NCI-H1436 treated with DMSO at 0.1 percent for 48 hours (cell line): Measurements from ENCODE around the gene MARCHF4.

Experiments
- DNase-seq: peaks from one replicate; lab custom pipeline; 2025; lab: John Stamatoyannopoulos, UW

MARCHF4 gene

GRCh38 chr2:216350214-216350791 is 22.0 kb downstream of the MARCHF4 start:
- DNase-seq: no peak

GRCh38 chr2:216349366-216349765 is 22.9 kb downstream of the MARCHF4 start:
- no peak for DNase-seq

- no peak for DNase-seq
These were observed 23.5 kb downstream of the MARCHF4 start for GRCh38 chr2:216348756-216349308.

GRCh38 chr2:216346781-216347180 is 25.5 kb downstream of the MARCHF4 start:
- no peak for DNase-seq

- no peak for DNase-seq
These were observed 26.4 kb downstream of the MARCHF4 start for GRCh38 chr2:216345846-216346245.

GRCh38 chr2:216344950-216345300 is 27.4 kb downstream of the MARCHF4 start:
- DNase-seq: no peak

GRCh38 chr2:216344206-216344949 is 27.9 kb downstream of the MARCHF4 start:
- DNase-seq: no peak

GRCh38 chr2:216343221-216343980 is 28.9 kb downstream of the MARCHF4 start:
- DNase-seq: no peak

- no peak for DNase-seq
These were observed 31.2 kb downstream of the MARCHF4 start for GRCh38 chr2:216341121-216341520.

- no peak for DNase-seq
These were observed 32.0 kb downstream of the MARCHF4 start for GRCh38 chr2:216340280-216340631.

GRCh38 chr2:216339456-216340279 is 32.6 kb downstream of the MARCHF4 start:
- DNase-seq: no peak

- DNase-seq: no peak
These were observed 37.0 kb downstream of the MARCHF4 start for GRCh38 chr2:216335252-216335651.

- DNase-seq: no peak
These were observed 43.9 kb downstream of the MARCHF4 start for GRCh38 chr2:216328347-216328746.

GRCh38 chr2:216327447-216327935 is 44.8 kb downstream of the MARCHF4 start:
- DNase-seq: peak; percentile 66
